Activated gamma-delta T cell treated with Interleukin-2 at 50 U/mL for 16 hours (primary cell): Measurements from ENCODE around the gene APBA2.

Experiments used
- DNase-seq: peaks from one replicate; pipeline ENCODE4 v3.0.0-alpha.2; 2020

The APBA2 gene

GRCh38 chr15:28987337-28987736 is 101.6 kb downstream of the APBA2 start:
- DNase-seq, result no peak

GRCh38 chr15:28989239-28989830 is 103.6 kb downstream of the APBA2 start:
- no peak for DNase-seq

GRCh38 chr15:28989896-28990295 is 104.1 kb downstream of the APBA2 start:
- DNase-seq, result no peak

GRCh38 chr15:28990390-28990789 is 104.6 kb downstream of the APBA2 start:
- DNase-seq, result no peak

GRCh38 chr15:28991236-28992171 is 105.7 kb downstream of the APBA2 start:
- no peak for DNase-seq

GRCh38 chr15:28992336-28992864 is 106.6 kb downstream of the APBA2 start:
- no peak for DNase-seq

GRCh38 chr15:28993051-28993719 is 107.4 kb downstream of the APBA2 start:
- no peak for DNase-seq

- DNase-seq, result no peak
These were observed 107.9 kb downstream of the APBA2 start for GRCh38 chr15:28993720-28994053.

GRCh38 chr15:28994142-28994830 is 108.5 kb downstream of the APBA2 start:
- DNase-seq, result peak; percentile 46

GRCh38 chr15:28994831-28995596 is 109.2 kb downstream of the APBA2 start:
- no peak for DNase-seq

GRCh38 chr15:28995705-28996104 is 109.9 kb downstream of the APBA2 start:
- DNase-seq, result no peak

- no peak for DNase-seq
These were observed 110.5 kb downstream of the APBA2 start for GRCh38 chr15:28996289-28996688.

GRCh38 chr15:28996953-28997352 is 111.2 kb downstream of the APBA2 start:
- no peak for DNase-seq

GRCh38 chr15:28997791-28998190 is 112.0 kb downstream of the APBA2 start:
- DNase-seq, result no peak

GRCh38 chr15:28998511-28998910 is 112.7 kb downstream of the APBA2 start:
- no peak for DNase-seq

GRCh38 chr15:29003191-29003839 is 117.5 kb downstream of the APBA2 start:
- no peak for DNase-seq

GRCh38 chr15:29003840-29004233 is 118.1 kb downstream of the APBA2 start:
- peak; percentile 19 for DNase-seq

GRCh38 chr15:29005931-29006330 is 120.2 kb downstream of the APBA2 start:
- no peak for DNase-seq

- DNase-seq, result no peak
These were observed 123.1 kb downstream of the APBA2 start for GRCh38 chr15:29008846-29009245.

GRCh38 chr15:29012097-29012496 is 126.3 kb downstream of the APBA2 start:
- DNase-seq, result no peak

- DNase-seq, result no peak
These were observed 128.7 kb downstream of the APBA2 start for GRCh38 chr15:29014493-29014892.

GRCh38 chr15:29016518-29016917 is 130.7 kb downstream of the APBA2 start:
- DNase-seq, result no peak
